Cardiac fibroblast (primary cell): ENCODE measurements around the gene BCL2L14.
"Not testable (repeated sequence)": the region's sequence is repeated elsewhere in the genome, so short reads cannot be mapped to it uniquely, and the experiment has no call there.

Experiments
- DNase-seq, 2 donors: peaks; one replicate each; pipeline versions ENCODE4 v3.0.0 to v3.0.0-alpha.2; 2010; ENCODE audit warnings: low read depth in 2 of 2
- H3K4me3 ChIP-seq, 2 donors: replicated peaks in 1 of 2; 1 replicate in 1 of 2; 2 replicates in 1 of 2; pipeline ENCODE4 v1.5.1; 2011; ENCODE audit warnings: low read depth in 2 of 2, low read length in 2 of 2, mild to moderate bottlenecking in 2 of 2, moderate library complexity in 1 of 2
- TF ChIP-seq, protein P1 (sequence below): IDR thresholded peaks from one replicate; pipeline ENCODE4 v1.5.1; 2011; ENCODE audit warnings: low read depth, mild to moderate bottlenecking, low read length, inconsistent platforms

BCL2L14 gene

DNA sequence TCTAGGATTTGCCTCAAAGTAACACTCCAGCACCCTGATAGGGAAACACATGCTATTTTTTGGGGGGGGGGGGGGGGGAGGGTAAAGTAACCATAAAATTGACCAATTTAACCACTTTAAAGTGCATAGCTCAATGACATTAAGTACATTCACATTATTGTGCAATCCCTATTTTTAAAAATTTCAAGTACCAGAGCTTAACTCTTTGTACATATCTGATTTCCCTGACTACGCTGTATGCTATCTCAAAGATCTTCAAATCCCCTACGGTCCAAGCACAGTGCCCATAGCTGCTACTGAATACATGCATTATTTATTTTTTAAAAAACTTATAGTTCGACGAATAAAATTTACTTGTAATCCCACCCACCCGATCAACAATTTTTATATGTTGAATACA is 63.0 kb downstream of the BCL2L14 start:
- TF ChIP-seq, protein P1, sequence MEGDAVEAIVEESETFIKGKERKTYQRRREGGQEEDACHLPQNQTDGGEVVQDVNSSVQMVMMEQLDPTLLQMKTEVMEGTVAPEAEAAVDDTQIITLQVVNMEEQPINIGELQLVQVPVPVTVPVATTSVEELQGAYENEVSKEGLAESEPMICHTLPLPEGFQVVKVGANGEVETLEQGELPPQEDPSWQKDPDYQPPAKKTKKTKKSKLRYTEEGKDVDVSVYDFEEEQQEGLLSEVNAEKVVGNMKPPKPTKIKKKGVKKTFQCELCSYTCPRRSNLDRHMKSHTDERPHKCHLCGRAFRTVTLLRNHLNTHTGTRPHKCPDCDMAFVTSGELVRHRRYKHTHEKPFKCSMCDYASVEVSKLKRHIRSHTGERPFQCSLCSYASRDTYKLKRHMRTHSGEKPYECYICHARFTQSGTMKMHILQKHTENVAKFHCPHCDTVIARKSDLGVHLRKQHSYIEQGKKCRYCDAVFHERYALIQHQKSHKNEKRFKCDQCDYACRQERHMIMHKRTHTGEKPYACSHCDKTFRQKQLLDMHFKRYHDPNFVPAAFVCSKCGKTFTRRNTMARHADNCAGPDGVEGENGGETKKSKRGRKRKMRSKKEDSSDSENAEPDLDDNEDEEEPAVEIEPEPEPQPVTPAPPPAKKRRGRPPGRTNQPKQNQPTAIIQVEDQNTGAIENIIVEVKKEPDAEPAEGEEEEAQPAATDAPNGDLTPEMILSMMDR, result no peak
- no peak overlapping the region for H3K4me3 ChIP-seq
- DNase-seq, result no peak

DNA sequence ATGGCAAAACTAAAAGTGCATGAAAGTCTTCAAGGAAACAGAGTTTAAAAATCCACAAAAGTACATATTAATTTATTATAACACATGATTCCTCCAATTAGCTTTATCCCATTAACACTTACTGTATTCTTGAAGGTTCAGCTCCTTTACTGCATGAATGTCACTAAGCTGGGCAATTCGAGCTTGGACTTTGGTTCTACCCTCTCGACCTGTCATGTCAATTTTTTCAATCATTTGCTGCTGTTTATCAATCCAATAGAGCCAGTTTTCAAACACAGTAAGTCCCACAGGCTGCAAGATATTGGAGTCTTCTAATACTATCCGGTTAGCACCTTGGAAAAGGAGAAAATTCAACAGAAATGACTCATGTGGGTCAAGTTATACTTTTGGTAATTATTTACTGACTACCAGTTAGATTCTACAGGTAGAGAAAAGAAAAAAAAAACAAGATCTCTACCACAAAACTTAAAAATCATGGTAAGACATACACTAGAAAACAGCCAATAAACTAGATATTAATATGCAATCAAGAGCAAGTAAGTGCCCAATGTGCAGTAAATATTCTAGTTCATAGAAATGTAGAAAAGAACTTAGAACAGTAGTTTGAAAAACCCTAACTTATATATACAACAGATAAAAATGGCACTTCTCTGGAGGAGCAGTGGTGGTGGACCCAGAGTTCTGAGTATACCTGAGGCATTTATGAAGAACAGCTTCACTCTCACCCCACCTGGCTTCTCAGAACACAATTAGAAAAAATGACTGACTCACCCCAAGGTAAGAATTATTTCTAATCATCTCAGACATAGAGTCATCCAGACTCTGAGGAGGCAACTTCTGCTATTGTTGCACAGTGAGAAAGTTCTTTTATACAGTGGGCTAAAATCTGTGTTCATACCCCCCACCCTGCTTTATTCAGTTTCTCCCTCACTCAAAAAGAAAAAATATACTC is 67.7 kb downstream of the BCL2L14 start:
- DNase-seq, result no peak
- H3K4me3 ChIP-seq, result no peak overlapping the region
- TF ChIP-seq, protein P1, result no peak

DNA sequence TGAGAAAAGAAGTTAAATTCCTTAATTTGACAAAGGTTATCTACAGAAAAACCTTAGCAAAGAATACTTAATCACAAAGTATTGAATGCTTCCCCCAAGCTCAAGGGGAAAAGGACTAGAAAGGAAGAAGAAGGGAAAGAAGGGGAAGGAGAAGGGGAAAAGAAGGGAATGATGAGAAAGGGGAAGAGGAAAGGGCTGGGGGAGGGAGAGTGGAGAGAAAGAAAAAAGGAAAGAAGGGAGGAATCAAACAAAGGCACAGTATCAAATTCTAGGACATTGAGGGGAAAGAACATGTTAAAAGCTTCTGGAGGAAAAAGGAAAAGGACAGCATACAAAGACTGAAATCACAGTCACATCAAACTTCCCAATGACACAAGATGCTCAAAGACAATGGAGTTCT is 70.3 kb downstream of the BCL2L14 start:
- H3K4me3 ChIP-seq, result no peak overlapping the region
- no peak for DNase-seq
- TF ChIP-seq, protein P1, result no peak

DNA sequence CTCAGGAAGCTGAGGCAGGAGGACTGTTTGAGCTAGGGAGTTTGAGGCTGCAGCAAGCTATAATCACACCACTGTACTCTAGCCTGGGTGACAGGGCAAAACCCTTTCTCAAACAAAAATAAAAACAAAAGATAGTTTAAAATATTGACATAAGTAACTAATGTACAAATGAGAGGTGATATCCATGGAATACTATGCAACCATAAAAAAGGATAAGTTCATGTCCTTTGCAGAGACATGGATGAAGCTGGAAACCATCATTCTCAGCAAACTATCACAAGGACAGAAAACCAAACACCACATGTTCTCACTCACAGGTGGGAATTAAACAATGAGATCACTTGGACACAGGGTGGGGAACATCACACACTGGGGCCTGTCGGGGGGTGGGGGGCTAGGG is 73.8 kb downstream of the BCL2L14 start:
- DNase-seq, H3K4me3 ChIP-seq: not testable (repeated sequence)

DNA sequence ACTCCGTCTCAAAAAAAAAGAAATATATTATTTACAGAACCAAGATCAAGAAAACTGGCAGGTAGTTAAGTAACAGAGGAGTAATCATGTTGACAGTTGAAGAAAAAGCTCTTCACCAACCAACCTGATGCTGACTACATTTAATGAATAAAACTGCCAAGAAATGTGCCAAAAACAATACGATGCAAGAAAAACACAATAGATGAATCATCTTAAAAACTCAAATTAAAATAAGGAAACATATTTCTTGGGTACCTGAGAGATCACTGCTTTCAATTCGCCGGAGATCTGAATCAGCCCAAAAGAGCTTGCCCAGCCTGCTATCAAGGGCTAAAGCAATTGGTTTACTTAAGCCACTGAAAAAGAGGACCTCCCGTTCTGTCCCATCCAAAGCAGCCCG is 76.4 kb downstream of the BCL2L14 start:
- H3K4me3 ChIP-seq, result no peak overlapping the region
- DNase-seq, result peak in 1 of 2 donors; percentile 32
- TF ChIP-seq, protein P1, result no peak
